Epithelial cell of proximal tubule (primary cell): ENCODE measurements around the gene OR52D1. TPM values are rescaled to one million over a fixed set of nuclear protein-coding genes. Genes with fewer than 3 reads are reported as not detected.

Source experiments
- DNase-seq: peaks from one replicate; pipeline ENCODE4 v3.0.0-alpha.2; 2011; ENCODE audit warnings: low read depth
- H3K4me3 ChIP-seq: 2 replicates; pipeline ENCODE4 v1.5.1; 2011; ENCODE audit warnings: low read depth, mild to moderate bottlenecking, low read length
- CTCF ChIP-seq: conservative IDR thresholded peaks from 2 replicates; pipeline ENCODE4 v1.5.1; 2012; ENCODE audit warnings: low read depth, mild to moderate bottlenecking, low read length
- total RNA-seq: library from RNA; depleted of rRNA; stranded (reverse); fragments of >200 nt; gene quantifications from 2 replicates; pipeline ENCODE4 v1.2.3, GENCODE V29; 2015

Gene OR52D1
- total RNA-seq, 1 donor from 2014 or later = not detected

DNA sequence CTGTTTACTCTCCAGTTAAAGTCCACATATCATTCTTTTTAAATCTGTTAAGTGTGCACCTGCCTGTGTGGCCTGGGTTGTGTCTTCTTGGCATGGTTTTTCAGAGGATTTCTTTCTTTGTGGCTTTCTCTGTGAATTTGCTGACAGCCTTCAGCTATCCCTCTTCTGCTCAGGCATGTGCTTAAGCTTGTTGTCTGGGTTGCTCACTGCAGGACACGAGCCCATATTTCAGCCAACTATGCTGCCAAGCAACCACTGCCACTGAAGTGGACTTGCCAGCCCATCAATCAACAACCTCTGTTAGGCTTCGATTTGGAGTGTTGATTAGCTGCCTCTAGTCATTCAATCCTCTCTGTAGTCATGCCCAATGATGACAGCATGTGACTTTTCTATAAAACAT lies 21.0 kb upstream of the OR52D1 start:
- no peak overlapping the region for H3K4me3 ChIP-seq
- no peak for TF ChIP-seq CTCF
- no peak for DNase-seq

DNA sequence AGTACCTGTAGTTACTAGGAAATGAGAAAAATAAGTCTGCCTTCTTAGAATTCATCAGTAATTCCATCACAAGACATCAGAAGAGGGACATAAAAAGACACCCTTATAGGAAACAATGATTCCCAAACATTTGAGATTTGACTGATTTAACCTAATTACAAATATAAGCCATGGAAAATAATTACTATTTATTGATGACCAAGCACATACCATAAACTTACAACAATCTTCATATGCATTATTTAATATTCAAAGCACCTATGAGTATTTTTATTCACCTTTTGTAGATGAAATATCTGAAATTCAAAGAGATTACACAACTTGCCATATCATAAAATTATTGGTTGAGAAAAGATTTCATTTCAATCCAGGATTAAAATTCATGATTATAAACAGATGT lies 14.6 kb upstream of the OR52D1 start:
- H3K4me3 ChIP-seq = no peak overlapping the region
- no peak for DNase-seq
- TF ChIP-seq CTCF = no peak

GRCh38 chr11:5476186-5476819 lies 12.2 kb upstream of the OR52D1 start:
- no peak overlapping the region for H3K4me3 ChIP-seq
- peak; percentile 9 for DNase-seq
- TF ChIP-seq CTCF = peak; percentile 93

GRCh38 chr11:5486003-5486402 lies 2.5 kb upstream of the OR52D1 start:
- TF ChIP-seq CTCF = no peak
- DNase-seq = no peak
- no peak overlapping the region for H3K4me3 ChIP-seq

- no peak for TF ChIP-seq CTCF
- DNase-seq = no peak
- H3K4me3 ChIP-seq = no peak overlapping the region
Observed at GRCh38 chr11:5486421-5486820, 2.1 kb upstream of the OR52D1 start.

- DNase-seq = no peak
- no peak overlapping the region for H3K4me3 ChIP-seq
- no peak for TF ChIP-seq CTCF
Observed at GRCh38 chr11:5488798-5489399, 414 bp downstream of the OR52D1 start.
